ENCODE measurements around the gene USP6NL.
"Not testable (repeated sequence)": the region's sequence is repeated elsewhere in the genome, so short reads cannot be mapped to it uniquely, and the experiment has no call there.

Gene USP6NL

GRCh38 chr10:11446133-11446532, 165.3 kb downstream of the USP6NL start:
- DNase-seq (ENCODE audit: low read depth in 3 of 3): no peak

DNA sequence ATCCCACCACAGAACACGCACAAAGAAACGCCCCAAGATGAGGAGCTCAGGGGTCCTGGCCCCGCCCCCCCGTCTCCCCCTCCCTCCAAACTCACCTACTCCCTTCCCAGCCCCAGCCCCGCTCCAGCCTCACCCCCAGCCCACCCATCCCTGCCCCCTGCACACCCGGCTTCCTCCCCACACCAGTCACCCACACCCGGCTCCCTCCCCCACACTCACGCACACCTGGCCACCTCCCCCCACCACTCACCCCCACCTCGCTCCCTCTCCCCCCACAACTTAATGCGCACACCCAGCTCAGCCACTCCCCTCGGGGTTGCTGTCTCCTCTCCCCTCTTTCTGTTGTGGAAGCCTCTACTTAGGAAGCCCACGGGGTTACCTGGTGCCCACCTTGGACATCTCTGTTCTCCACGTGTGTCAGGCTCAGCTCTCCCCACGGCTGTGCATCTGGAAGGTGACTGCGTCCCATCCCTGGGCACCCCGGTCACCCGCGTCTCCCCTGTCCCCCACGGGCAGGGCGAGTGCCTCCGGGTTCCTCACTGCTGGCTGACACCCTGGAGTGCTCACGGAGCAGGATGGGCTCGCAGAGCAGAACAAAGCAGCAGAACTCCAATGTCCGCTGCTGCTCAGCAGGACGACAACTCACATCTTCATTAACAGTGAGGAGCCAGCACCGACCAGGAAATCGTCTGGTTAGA, 166.8 kb downstream of the USP6NL start:
- DNase-seq (ENCODE audit: low read depth in 3 of 3): no peak

- no peak for DNase-seq (ENCODE audit: low read depth in 3 of 3)
Observed at GRCh38 chr10:11444155-11444530, 167.3 kb downstream of the USP6NL start.

GRCh38 chr10:11443468-11444154, 167.8 kb downstream of the USP6NL start:
- DNase-seq (ENCODE audit: low read depth in 3 of 3): no peak

DNA sequence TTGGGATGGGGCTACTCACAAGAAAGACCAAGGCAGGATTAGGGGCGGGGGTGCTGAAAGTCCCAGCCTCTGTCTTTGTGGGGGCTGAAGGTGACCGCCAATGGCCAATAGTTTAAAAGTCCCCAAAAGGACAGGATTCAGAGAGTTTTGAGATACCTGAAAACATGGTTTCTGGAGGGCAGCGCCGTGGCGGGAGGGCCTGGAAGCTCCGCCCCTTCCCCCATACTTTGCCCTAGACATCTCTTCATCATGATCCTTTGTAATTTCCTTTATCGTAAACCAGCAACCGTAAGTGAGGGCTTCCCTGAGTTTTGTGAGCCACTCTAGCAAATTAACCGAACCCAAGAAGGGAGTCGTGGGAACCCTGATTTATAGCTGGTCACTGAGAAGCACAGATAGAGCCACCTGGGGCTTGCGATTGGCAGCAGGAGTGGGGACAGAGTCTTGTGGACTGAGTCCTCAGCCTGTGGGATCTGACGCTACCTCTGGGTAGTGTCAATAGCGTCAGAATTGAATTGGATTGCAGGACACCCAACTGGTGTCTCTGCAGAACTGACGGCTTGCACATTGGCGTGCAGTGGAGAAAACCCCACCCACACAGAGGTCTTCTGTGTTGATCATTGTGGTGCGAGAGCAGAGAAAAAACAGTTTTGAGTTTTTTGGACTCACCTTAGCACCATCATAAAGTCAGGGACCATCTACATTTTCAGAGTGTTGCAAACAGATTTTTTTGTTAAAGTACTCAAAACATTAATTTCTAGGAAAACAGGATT, 169.3 kb downstream of the USP6NL start:
- no peak for DNase-seq (ENCODE audit: low read depth in 3 of 3)

- DNase-seq (ENCODE audit: low read depth in 3 of 3): no peak
Observed at GRCh38 chr10:11441151-11441535, 170.3 kb downstream of the USP6NL start.

GRCh38 chr10:11440250-11441150, 170.9 kb downstream of the USP6NL start:
- peak in 2 of 3 experiments; percentile 10 to 46 for DNase-seq (ENCODE audit: low read depth in 3 of 3)

DNA sequence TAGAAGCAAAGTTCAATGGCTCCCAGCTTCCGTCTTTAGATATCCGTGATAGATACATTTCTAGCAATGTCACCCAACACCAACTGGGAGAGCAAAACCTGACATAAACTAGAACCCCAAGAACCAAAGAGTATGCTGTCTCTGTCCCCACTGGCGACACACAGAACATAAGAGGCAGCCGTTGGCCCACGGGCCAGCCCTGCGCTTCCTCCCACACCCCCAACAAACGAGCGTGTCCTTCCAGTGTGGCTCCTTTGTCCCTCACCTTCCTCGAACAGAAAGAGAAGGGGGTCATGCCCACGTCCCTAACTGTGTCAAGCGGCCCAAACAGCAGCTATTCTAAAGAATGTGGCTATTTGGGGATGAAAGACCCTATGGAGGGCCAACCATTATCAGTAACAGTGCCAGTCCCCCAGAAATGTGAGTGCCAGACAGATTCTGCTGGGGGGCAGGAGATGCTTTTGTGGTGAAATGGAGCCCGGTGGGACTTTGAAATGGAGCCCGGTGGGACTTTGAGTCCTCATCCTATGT, 171.9 kb downstream of the USP6NL start:
- no peak for DNase-seq (ENCODE audit: low read depth in 3 of 3)

- DNase-seq (ENCODE audit: low read depth in 3 of 3): no peak
Observed at GRCh38 chr10:11437391-11438142, 173.9 kb downstream of the USP6NL start.

DNA sequence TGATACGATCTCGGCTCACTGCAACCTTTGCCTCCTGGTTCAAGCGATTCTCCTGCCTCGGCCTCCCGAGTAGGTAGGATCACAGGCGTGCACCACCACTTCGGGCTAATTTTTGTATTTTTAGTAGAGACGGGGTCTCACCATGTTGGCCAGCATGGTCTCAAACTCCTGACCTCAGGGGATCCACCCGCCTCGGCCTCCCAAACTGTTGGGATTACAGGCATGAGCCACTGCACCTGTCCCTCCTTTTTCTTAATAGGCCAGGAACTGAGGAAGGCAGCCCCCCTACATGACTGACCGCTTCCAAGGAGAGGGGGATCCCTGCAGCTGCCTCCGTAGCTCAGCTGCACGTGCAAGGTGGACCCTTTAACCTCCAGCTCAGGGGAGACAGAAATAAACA, 175.0 kb downstream of the USP6NL start:
- not testable (repeated sequence) for DNase-seq (ENCODE audit: low read depth in 3 of 3)

- no peak for DNase-seq (ENCODE audit: low read depth in 3 of 3)
Observed at GRCh38 chr10:11435581-11435981, 175.9 kb downstream of the USP6NL start.

DNA sequence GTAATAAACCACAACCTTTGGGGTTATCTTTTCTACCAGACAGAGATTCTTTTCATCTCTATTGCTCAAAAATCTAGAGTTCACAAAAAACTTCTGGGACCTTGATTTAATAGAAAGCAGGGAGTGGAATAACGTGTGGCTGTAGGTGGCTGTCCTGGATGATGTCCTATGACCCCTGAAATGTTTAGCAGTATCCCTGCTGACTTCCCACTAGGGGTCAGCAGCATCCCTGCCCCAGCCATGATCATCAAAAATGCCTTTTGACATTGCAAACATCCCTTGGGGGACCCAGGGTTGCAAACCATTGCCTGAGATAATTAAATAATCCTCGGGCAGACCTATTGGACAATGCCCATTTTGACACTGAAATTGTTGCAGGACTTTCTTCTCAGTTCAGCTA, 177.1 kb downstream of the USP6NL start:
- no peak for DNase-seq (ENCODE audit: low read depth in 3 of 3)

- no peak for DNase-seq (ENCODE audit: low read depth in 3 of 3)
Observed at GRCh38 chr10:11433657-11434056, 177.8 kb downstream of the USP6NL start.

DNA sequence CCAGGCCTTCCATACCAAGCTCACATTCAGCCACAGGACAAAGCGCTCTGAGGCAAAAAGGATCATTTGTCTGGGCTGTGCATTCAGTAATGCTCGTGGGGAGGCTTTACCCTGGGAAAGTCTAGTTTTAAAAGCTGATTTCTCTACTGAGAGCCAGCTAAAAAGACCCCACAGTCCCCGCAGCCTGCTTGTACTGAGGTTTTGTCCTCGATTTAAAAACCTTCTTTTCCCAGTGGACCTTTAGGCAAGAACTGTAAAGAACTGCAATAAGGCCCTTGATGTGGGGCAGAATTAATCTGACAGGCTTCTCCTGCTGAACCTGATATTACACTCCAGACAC, 180.3 kb downstream of the USP6NL start:
- no peak for DNase-seq (ENCODE audit: low read depth in 3 of 3)

DNA sequence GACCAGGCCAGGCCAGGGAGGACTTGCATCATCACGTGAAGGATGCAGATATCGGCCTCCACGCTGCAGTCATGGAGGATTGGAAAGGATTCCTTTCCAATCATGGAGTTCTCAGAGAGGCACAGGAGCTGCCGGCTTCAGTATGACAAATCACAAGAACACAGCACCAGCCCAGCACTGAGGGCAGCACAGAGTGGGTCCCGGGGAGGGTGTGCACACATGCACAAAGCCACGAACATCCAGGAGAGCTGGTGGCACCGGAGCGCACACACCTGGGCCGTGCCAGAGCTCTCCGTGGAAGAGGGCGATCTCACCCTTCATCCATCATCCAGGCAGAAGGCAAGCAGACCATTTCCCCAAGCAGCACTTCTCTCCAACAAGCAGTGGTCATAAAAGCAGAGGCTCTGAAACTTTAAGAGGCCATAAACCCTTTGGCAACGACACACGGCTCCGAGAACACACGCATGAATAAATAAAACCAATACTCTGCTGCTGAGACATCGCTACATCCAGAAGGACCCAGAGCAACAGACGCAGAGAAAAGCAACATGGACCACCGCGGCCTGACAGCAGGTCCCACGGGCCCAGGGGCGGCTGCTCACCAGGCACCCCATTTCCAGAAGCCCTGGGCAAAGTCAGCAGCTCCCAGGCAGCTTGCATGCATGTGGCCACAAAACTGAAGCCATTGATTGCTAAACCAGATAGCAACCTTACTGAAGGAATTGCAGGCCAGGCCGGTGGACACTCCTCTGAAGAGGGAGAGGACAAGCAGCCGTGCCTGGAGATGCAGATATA, 180.8 kb downstream of the USP6NL start:
- DNase-seq (ENCODE audit: low read depth in 3 of 3): no peak

GRCh38 chr10:11429439-11430052, 181.9 kb downstream of the USP6NL start:
- no peak for DNase-seq (ENCODE audit: low read depth in 3 of 3)

GRCh38 chr10:11425676-11426075, 185.8 kb downstream of the USP6NL start:
- DNase-seq (ENCODE audit: low read depth in 3 of 3): no peak

- no peak for DNase-seq (ENCODE audit: low read depth in 3 of 3)
Observed at GRCh38 chr10:11425296-11425610, 186.2 kb downstream of the USP6NL start.

DNA sequence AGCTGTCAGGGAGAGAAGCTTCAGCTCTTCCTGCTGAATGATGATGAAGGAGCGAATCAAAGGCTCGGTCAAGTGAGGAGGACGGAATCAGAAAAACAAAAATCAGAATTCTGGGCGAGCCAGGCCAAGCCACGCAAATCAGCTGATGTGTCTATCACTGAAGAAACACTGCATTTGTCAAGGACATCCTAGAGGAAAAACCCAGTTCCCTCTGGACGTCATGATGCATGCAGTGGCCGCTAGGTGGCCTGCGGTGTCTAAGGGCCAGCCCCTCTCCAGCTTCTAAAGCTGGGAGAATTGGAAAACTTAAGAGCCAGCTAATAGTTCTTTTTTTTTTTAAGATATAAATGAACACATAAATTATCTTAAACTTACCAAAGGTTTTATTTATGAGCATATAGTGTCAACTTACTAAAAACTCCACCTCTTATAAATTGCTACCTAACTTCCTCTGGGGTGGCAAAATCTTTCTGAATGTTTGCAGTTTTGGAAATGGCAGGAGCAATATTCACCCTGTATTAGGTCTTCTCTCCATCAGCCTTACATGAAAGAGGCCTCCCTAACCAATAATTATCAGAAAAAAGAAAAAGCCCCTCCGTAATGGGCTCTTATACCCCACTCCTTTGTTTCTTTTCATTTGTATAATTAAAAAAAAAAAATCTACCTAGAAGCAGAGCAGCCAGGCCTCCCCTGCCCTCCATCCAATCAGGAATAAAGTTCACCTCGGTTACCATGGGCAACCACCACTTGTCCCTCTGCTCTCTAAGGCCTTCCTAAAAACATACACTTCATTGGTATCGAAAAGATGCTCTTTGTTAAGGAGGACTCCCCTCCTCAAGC, 186.8 kb downstream of the USP6NL start:
- no peak for DNase-seq (ENCODE audit: low read depth in 3 of 3)

All from stimulated activated CD4-positive, alpha-beta T cell treated with anti-CD3 and anti-CD28 coated beads, TNF-alpha, amount 100 ng/mL, for 24 hours (primary cell).